ENCODE measurements around the gene RBM20. TPM values are rescaled to one million over a fixed set of nuclear protein-coding genes. Genes with fewer than 3 reads are reported as not detected.

Gene RBM20
- total and polyA plus RNA-seq, 2 experiments from 2014 or later = 0.05 to 0.17 TPM

- Mint-ChIP-seq H3K4me3 (no peak overlapping the region), H3K9me3 (peaks cover 5% of the 10 kb centered on the region; the same call in 1 of the 3 replicates), H3K4me1 (no peaks in the 10 kb centered on the region; the same call in 2 of the 3 replicates), H3K27me3 (ENCODE audit: insufficient read depth, low read depth, poor library complexity) (peaks cover 10% of the 10 kb centered on the region), H3K27ac (no peak overlapping the region), H3K36me3 (ENCODE audit: low read depth) (no peaks in the 10 kb centered on the region)
- Histone ChIP-seq H3F3A (replicated peaks; ENCODE audit: low read depth) (no peaks in the 10 kb centered on the region), H2AFZ (no peak overlapping the region), H3K79me2 (replicated peaks; ENCODE audit: insufficient read depth) (no peaks in the 10 kb centered on the region), H3K4me1 (ENCODE audit: insufficient read depth) (no peaks in the 10 kb centered on the region; the same call in 1 of the 2 replicates), H3K4me2 (no peak overlapping the region), H3K27ac (ENCODE audit: low read depth) (no peak overlapping the region), H3K36me3 (ENCODE audit: insufficient read depth) (no peaks in the 10 kb centered on the region), H3K9me2 (ENCODE audit: insufficient read depth) (no peaks in the 10 kb centered on the region), H3K27me3 (ENCODE audit: insufficient read depth) (no peaks in the 10 kb centered on the region), H3K4me3 (no peak overlapping the region), H4K20me1 (replicated peaks; ENCODE audit: insufficient read depth) (no peaks in the 10 kb centered on the region)
- DNase-seq (ENCODE audit: low spot score) (no peak), ATAC-seq (no peak)
- no peak for TF ChIP-seq NANOG (IDR thresholded peaks at IDR 0.05; ENCODE audit: borderline replicate concordance)
- no peak for TF ChIP-seq EZH2phosphoT487 (IDR thresholded peaks at IDR 0.05; ENCODE audit: unreplicated experiment)
- no peak for TF ChIP-seq ZNF331 (CRISPR knock-in tag; IDR thresholded peaks at IDR 0.05; ENCODE audit: low read depth)
- no peak for TF ChIP-seq POLR2AphosphoS5 (IDR thresholded peaks at IDR 0.05; ENCODE audit: low read depth)
- TF ChIP-seq ZNF462 (CRISPR knock-in tag; IDR thresholded peaks at IDR 0.05) = no peak
- TF ChIP-seq JUNB (IDR thresholded peaks at IDR 0.05; ENCODE audit: unreplicated experiment) = no peak
- TF ChIP-seq ETS1 (IDR thresholded peaks at IDR 0.05) = no peak
- TF ChIP-seq CREB1 (CRISPR knock-in tag; IDR thresholded peaks at IDR 0.05; ENCODE audit: low read depth) = no peak
- no peak for TF ChIP-seq REST (IDR thresholded peaks at IDR 0.05; ENCODE audit: unreplicated experiment)
- TF ChIP-seq CTCF (conservative IDR thresholded peaks at IDR 0.05; ENCODE audit: low read depth in 2 of 2) = no peak
- no peak for TF ChIP-seq EZH2 (IDR thresholded peaks at IDR 0.05; ENCODE audit: low read depth, unreplicated experiment)
- no peak for TF ChIP-seq ZNF114 (CRISPR knock-in tag; IDR thresholded peaks at IDR 0.05)
- no peak for TF ChIP-seq STAT1 (IDR thresholded peaks at IDR 0.05; ENCODE audit: unreplicated experiment)
Observed at GRCh38 chr10:110748970-110749369, 104.8 kb downstream of the RBM20 start.

Data from GM23338 (cell line).